Measurements from ENCODE around the gene A2M. TPM values are rescaled to one million over a fixed set of nuclear protein-coding genes. Genes with fewer than 3 reads are reported as not detected.

A2M gene
- total RNA-seq, 3 donors from 2014 or later, result 276 to 457 (median 281) TPM

GRCh38 chr12:9064201-9064814, 51.4 kb downstream of the A2M start:
- TF ChIP-seq POLR2AphosphoS5 (IDR thresholded peaks at IDR 0.05) (peak in 2 of 3 donors; percentile 17 to 68), POLR2A (IDR thresholded peaks at IDR 0.05) (no peak), CTCF (IDR thresholded peaks at IDR 0.05) (peak in 2 of 3 donors; percentile 33 to 45)
- DNase-seq (ENCODE audit: low spot score in 2 of 2), result peak; percentile 60 to 68
- peak overlapping the region; percentile 98 to 99 for H3K27ac ChIP-seq
- H3K4me1 ChIP-seq, result peaks cover 4 to 10% of the 10 kb centered on the region in 2 donors
- no peaks in the 10 kb centered on the region for H3K36me3 ChIP-seq
- H3K27me3 ChIP-seq, result no peaks in the 10 kb centered on the region
- peak overlapping the region; percentile 84 to 95 (median 90) for H3K4me3 ChIP-seq
- intact Hi-C loops (cut with DNase I; ENCODE audit: low total_unique reads), result no loop called here
- no peaks in the 10 kb centered on the region for H3K9me3 ChIP-seq

- no peaks in the 10 kb centered on the region for H3K27me3 ChIP-seq
- no peaks in the 10 kb centered on the region for H3K4me1 ChIP-seq
- H3K27ac ChIP-seq, result no peak overlapping the region
- intact Hi-C loops (cut with DNase I; ENCODE audit: low total_unique reads), result no loop called here
- no peaks in the 10 kb centered on the region for H3K9me3 ChIP-seq
- no peak for DNase-seq (ENCODE audit: low spot score in 2 of 2)
- no peaks in the 10 kb centered on the region for H3K36me3 ChIP-seq
- no peak overlapping the region for H3K4me3 ChIP-seq
- TF ChIP-seq CTCF (IDR thresholded peaks at IDR 0.05) (no peak), POLR2A (IDR thresholded peaks at IDR 0.05) (no peak), POLR2AphosphoS5 (IDR thresholded peaks at IDR 0.05) (no peak)
These were observed 63.1 kb downstream of the A2M start for GRCh38 chr12:9052610-9053009.

- DNase-seq (ENCODE audit: low spot score in 2 of 2), result no peak
- TF ChIP-seq POLR2AphosphoS5 (IDR thresholded peaks at IDR 0.05) (no peak), POLR2A (IDR thresholded peaks at IDR 0.05) (no peak), CTCF (IDR thresholded peaks at IDR 0.05) (no peak)
These were observed 64.6 kb downstream of the A2M start for GRCh38 chr12:9051158-9051550.

GRCh38 chr12:9050521-9051157, 65.1 kb downstream of the A2M start:
- no peaks in the 10 kb centered on the region for H3K9me3 ChIP-seq
- no peak for DNase-seq (ENCODE audit: low spot score in 2 of 2)
- H3K4me1 ChIP-seq, result no peaks in the 10 kb centered on the region
- H3K4me3 ChIP-seq, result no peak overlapping the region
- H3K27ac ChIP-seq, result no peak overlapping the region
- H3K36me3 ChIP-seq, result no peaks in the 10 kb centered on the region
- intact Hi-C loops (cut with DNase I; ENCODE audit: low total_unique reads), result no loop called here
- TF ChIP-seq POLR2A (IDR thresholded peaks at IDR 0.05), result no peak
- TF ChIP-seq CTCF (IDR thresholded peaks at IDR 0.05), result no peak
- no peak for TF ChIP-seq POLR2AphosphoS5 (IDR thresholded peaks at IDR 0.05)
- H3K27me3 ChIP-seq, result no peaks in the 10 kb centered on the region

More at GRCh38 chr12:9051158-9051550, 64.6 kb downstream of the A2M start:
- no peak overlapping the region for H3K4me3 ChIP-seq
- intact Hi-C loops (cut with DNase I; ENCODE audit: low total_unique reads), result no loop called here
- H3K9me3 ChIP-seq, result no peaks in the 10 kb centered on the region
- no peaks in the 10 kb centered on the region for H3K27me3 ChIP-seq
- no peaks in the 10 kb centered on the region for H3K4me1 ChIP-seq
- no peak overlapping the region for H3K27ac ChIP-seq
- no peaks in the 10 kb centered on the region for H3K36me3 ChIP-seq

GRCh38 chr12:9049520-9050133, 66.1 kb downstream of the A2M start:
- no peak for DNase-seq (ENCODE audit: low spot score in 2 of 2)
- H3K27me3 ChIP-seq, result no peaks in the 10 kb centered on the region
- no peak for TF ChIP-seq POLR2A (IDR thresholded peaks at IDR 0.05)
- no peak for TF ChIP-seq POLR2AphosphoS5 (IDR thresholded peaks at IDR 0.05)
- TF ChIP-seq CTCF (IDR thresholded peaks at IDR 0.05), result peak; percentile 11 to 38 (median 29)
- H3K36me3 ChIP-seq, result no peaks in the 10 kb centered on the region
- H3K4me1 ChIP-seq, result no peaks in the 10 kb centered on the region
- H3K4me3 ChIP-seq, result no peak overlapping the region
- no peaks in the 10 kb centered on the region for H3K9me3 ChIP-seq
- no peak overlapping the region for H3K27ac ChIP-seq
- intact Hi-C loops (cut with DNase I; ENCODE audit: low total_unique reads), result no loop called here
